ENCODE data around the gene NLK.

DNA sequence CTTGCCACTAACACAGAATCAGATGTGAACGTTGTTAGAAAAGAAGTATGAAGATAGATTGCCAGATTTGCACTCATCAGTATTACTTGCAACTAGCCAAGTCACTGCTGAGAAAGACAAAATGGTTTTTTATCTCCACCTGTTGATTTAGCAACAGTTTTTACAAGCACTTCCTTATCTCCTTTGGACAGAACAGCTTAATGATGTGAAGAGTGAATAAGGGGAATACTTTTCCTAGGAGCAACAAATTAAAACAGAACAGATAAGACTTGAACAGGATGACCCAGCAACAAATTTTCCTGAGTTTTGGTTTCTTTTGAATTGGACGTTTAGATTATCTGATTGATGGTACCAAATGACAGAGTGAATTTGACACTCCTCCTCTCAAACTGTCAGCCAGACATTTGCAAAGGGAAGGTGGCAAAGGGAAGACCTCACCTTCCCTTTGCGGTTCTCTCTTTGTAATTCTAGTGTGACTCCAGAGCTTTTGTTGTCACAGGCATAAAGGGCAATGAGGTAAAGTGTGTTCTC is 130.6 kb downstream of the NLK start:
- TF ChIP-seq, protein P1, sequence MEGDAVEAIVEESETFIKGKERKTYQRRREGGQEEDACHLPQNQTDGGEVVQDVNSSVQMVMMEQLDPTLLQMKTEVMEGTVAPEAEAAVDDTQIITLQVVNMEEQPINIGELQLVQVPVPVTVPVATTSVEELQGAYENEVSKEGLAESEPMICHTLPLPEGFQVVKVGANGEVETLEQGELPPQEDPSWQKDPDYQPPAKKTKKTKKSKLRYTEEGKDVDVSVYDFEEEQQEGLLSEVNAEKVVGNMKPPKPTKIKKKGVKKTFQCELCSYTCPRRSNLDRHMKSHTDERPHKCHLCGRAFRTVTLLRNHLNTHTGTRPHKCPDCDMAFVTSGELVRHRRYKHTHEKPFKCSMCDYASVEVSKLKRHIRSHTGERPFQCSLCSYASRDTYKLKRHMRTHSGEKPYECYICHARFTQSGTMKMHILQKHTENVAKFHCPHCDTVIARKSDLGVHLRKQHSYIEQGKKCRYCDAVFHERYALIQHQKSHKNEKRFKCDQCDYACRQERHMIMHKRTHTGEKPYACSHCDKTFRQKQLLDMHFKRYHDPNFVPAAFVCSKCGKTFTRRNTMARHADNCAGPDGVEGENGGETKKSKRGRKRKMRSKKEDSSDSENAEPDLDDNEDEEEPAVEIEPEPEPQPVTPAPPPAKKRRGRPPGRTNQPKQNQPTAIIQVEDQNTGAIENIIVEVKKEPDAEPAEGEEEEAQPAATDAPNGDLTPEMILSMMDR (IDR thresholded peaks at IDR 0.05; ENCODE audit: low read depth, low read length), result no peak
- no peak for TF ChIP-seq MYC (IDR thresholded peaks at IDR 0.05; ENCODE audit: low read depth, low read length)
- TF ChIP-seq, protein P2, sequence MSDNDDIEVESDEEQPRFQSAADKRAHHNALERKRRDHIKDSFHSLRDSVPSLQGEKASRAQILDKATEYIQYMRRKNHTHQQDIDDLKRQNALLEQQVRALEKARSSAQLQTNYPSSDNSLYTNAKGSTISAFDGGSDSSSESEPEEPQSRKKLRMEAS (IDR thresholded peaks at IDR 0.05; ENCODE audit: low read depth, low read length), result no peak
